LHCN-M2 (cell line): ENCODE measurements around the gene MYL10. TPM values are rescaled to one million over a fixed set of nuclear protein-coding genes. Genes with fewer than 3 reads are reported as not detected.
A peak's percentile ranks its signal among the peaks of the same experiment; 100 is the strongest.
"Not testable (repeated sequence)": the region's sequence is repeated elsewhere in the genome, so short reads cannot be mapped to it uniquely, and the experiment has no call there.

ENCODE experiments used
- DNase-seq: peaks from one replicate; pipeline ENCODE4 v3.0.0-alpha.2; 2012; ENCODE audit warnings: low read depth
- total RNA-seq: library from RNA; depleted of rRNA; stranded (reverse); fragments of >200 nt; gene quantifications from 2 replicates; pipeline ENCODE4 v1.2.3, GENCODE V29; 2014

The MYL10 gene
- total RNA-seq, 1 experiment from 2014 or later, result 0.34 TPM

GRCh38 chr7:101618916-101619315 lies 10.2 kb downstream of the MYL10 start:
- no peak for DNase-seq

GRCh38 chr7:101618207-101618839 lies 10.8 kb downstream of the MYL10 start:
- DNase-seq, result no peak

- no peak for DNase-seq
Observed at GRCh38 chr7:101617451-101618206, 11.5 kb downstream of the MYL10 start.

GRCh38 chr7:101615446-101615845 lies 13.7 kb downstream of the MYL10 start:
- no peak for DNase-seq

GRCh38 chr7:101614939-101615302 lies 14.2 kb downstream of the MYL10 start:
- peak; percentile 73 for DNase-seq

GRCh38 chr7:101614098-101614938 lies 14.8 kb downstream of the MYL10 start:
- DNase-seq, result peak; percentile 63

- no peak for DNase-seq
Observed at GRCh38 chr7:101612885-101613515, 16.1 kb downstream of the MYL10 start.

GRCh38 chr7:101608772-101609713 lies 20.1 kb downstream of the MYL10 start:
- DNase-seq, result no peak

- no peak for DNase-seq
Observed at GRCh38 chr7:101606498-101606923, 22.6 kb downstream of the MYL10 start.

GRCh38 chr7:101605611-101606497 lies 23.2 kb downstream of the MYL10 start:
- no peak for DNase-seq

- not testable (repeated sequence) for DNase-seq
Observed at GRCh38 chr7:101604934-101605332, 24.2 kb downstream of the MYL10 start.

GRCh38 chr7:101604331-101604933 lies 24.7 kb downstream of the MYL10 start:
- DNase-seq, result no peak

GRCh38 chr7:101602484-101603241 lies 26.4 kb downstream of the MYL10 start:
- peak; percentile 68 for DNase-seq

GRCh38 chr7:101602082-101602481 lies 27.0 kb downstream of the MYL10 start:
- DNase-seq, result no peak

- no peak for DNase-seq
Observed at GRCh38 chr7:101599787-101600186, 29.3 kb downstream of the MYL10 start.

GRCh38 chr7:101598986-101599771 lies 29.9 kb downstream of the MYL10 start:
- no peak for DNase-seq

GRCh38 chr7:101598422-101598985 lies 30.6 kb downstream of the MYL10 start:
- DNase-seq, result no peak
